Peyer's patch (tissue), 4 donors: ENCODE measurements around the gene OR9Q1. TPM values are rescaled to one million over a fixed set of nuclear protein-coding genes. Genes with fewer than 3 reads are reported as not detected.
A peak's percentile ranks its signal among the peaks of the same experiment; 100 is the strongest.

ENCODE experiments used
- DNase-seq, 3 donors: peaks; one replicate each; pipeline ENCODE4 v3.0.0-alpha.2; 2017 to 2019
- H3K27ac ChIP-seq, 4 donors: fragments of 200-600 bp; sonication (generic); one replicate each; pipeline ENCODE4 v1.5.1; 2016 to 2019
- H3K27me3 ChIP-seq, 2 donors: fragments of 200-600 bp; sonication (generic); one replicate each; pipeline ENCODE4 v1.5.1; 2019
- H3K36me3 ChIP-seq, 3 donors: fragments of 200-600 bp; sonication (generic); one replicate each; pipeline ENCODE4 v1.5.1; 2016 to 2019
- H3K4me1 ChIP-seq, 4 donors: fragments of 200-600 bp; sonication (generic); one replicate each; pipeline ENCODE4 v1.5.1; 2016 to 2019
- H3K4me3 ChIP-seq, 4 donors: fragments of 200-600 bp; sonication (generic); 1 replicate in 3 of 4; 2 replicates in 1 of 4; pipeline ENCODE4 v1.5.1; 2016 to 2019; ENCODE audit warnings: mild to moderate bottlenecking in 1 of 4
- H3K9me3 ChIP-seq, 4 donors: fragments of 200-600 bp; sonication (generic); one replicate each; pipeline ENCODE4 v1.5.1; 2016 to 2019; ENCODE audit warnings: mild to moderate bottlenecking in 1 of 4
- POLR2A ChIP-seq, 2 donors: fragments of 450-650 bp; IDR thresholded peaks; one replicate each; pipeline ENCODE4 v1.5.1; 2017; ENCODE audit warnings: antibody characterized with exemption in 2 of 2, mild to moderate bottlenecking in 2 of 2, moderate library complexity in 2 of 2
- total RNA-seq, 4 donors: library from RNA; depleted of rRNA; stranded (reverse); fragments of >200 nt; gene quantifications; one replicate each; pipeline ENCODE4 v1.1.0, GENCODE V29; 2016
- TF ChIP-seq, protein P1 (sequence below), 6 experiments: fragments of 450-650 bp in 4 of 6; fragments of 200-600 bp in 2 of 6; sonication (generic) in 1 of 6; IDR thresholded peaks; one replicate each; pipeline ENCODE4 v1.5.1; 2017 to 2019; ENCODE audit warnings: antibody characterized with exemption in 6 of 6, mild to moderate bottlenecking in 3 of 6, moderate library complexity in 1 of 6

Gene OR9Q1
- total RNA-seq, 4 donors from 2014 or later: not detected

DNA sequence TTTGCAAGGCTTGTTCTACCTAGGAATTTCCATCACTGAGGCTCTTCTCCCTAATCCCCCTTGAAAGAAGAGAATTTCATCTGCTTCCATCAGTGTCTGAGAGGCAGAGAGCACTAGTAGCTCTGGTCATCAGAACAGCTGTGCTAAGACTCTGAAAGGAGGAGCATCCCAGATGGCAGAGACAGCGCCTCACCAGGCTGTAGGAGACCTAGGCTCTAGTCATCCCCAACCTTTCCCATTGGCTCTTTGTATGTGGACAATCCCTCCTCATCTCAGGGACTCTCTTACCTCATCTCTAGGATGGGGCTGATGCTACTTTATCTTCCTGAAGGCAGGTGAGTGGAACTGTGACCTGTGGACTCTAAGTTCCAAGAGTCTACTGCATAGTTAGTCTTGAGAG lies 110.5 kb downstream of the OR9Q1 start:
- no peak for DNase-seq

DNA sequence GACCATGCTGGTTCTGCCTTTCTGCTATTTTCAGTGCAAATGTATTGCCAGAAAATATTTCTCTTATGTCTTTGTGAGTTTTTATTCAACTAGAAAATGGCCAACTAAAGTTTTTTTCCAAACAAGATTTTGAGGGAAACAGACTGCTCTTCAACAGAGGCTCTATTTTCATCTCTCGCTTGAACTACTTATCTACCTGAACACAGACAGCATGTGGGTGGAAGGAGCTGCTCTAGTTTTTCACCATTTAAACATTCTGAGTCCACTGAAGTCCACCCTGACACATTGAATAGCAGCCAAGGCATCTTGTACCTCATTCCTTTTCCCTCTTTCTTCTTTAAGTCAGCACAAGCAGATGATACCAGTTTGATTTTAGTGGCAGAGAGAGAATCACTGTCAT lies 111.5 kb downstream of the OR9Q1 start:
- Histone ChIP-seq H3K4me1 (no peaks in the 10 kb centered on the region), H3K36me3 (no peaks in the 10 kb centered on the region), H3K9me3 (no peaks in the 10 kb centered on the region), H3K27me3 (no peaks in the 10 kb centered on the region), H3K27ac (no peak overlapping the region), H3K4me3 (no peak overlapping the region)
- TF ChIP-seq POLR2A (IDR thresholded peaks at IDR 0.05): no peak
- TF ChIP-seq, protein P1, sequence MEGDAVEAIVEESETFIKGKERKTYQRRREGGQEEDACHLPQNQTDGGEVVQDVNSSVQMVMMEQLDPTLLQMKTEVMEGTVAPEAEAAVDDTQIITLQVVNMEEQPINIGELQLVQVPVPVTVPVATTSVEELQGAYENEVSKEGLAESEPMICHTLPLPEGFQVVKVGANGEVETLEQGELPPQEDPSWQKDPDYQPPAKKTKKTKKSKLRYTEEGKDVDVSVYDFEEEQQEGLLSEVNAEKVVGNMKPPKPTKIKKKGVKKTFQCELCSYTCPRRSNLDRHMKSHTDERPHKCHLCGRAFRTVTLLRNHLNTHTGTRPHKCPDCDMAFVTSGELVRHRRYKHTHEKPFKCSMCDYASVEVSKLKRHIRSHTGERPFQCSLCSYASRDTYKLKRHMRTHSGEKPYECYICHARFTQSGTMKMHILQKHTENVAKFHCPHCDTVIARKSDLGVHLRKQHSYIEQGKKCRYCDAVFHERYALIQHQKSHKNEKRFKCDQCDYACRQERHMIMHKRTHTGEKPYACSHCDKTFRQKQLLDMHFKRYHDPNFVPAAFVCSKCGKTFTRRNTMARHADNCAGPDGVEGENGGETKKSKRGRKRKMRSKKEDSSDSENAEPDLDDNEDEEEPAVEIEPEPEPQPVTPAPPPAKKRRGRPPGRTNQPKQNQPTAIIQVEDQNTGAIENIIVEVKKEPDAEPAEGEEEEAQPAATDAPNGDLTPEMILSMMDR (IDR thresholded peaks at IDR 0.05): no peak
- DNase-seq: no peak

More for the DNA sequence above, 110.5 kb downstream of the OR9Q1 start:
- Histone ChIP-seq H3K36me3 (no peaks in the 10 kb centered on the region), H3K27me3 (no peaks in the 10 kb centered on the region), H3K27ac (peak overlapping the region in 1 of 4 donors; percentile 55), H3K4me1 (no peaks in the 10 kb centered on the region), H3K9me3 (no peaks in the 10 kb centered on the region), H3K4me3 (no peak overlapping the region)
- TF ChIP-seq, protein P1 (IDR thresholded peaks at IDR 0.05): no peak
- no peak for TF ChIP-seq POLR2A (IDR thresholded peaks at IDR 0.05)

DNA sequence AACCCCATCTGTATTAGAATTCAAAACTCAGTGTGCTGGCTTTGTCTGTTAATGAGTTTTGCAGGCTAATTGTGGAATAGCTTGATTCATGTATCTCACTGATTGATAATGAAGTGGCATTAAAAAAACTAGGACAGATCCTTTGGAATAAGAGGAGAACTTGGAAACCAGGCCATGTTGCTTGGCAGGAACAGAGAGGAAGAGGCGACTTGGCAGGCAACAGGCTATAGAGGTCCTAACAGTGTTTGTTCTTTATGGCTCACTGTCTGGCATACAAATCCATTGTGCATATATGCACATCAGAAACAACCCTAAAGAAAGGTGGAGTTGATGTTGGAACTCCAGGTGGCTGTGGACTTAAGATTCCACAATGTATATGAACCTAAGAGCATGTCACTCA lies 119.1 kb downstream of the OR9Q1 start:
- Histone ChIP-seq H3K27ac (no peak overlapping the region), H3K4me1 (no peaks in the 10 kb centered on the region), H3K4me3 (no peak overlapping the region), H3K27me3 (no peaks in the 10 kb centered on the region), H3K36me3 (no peaks in the 10 kb centered on the region), H3K9me3 (no peaks in the 10 kb centered on the region)
- TF ChIP-seq, protein P1 (IDR thresholded peaks at IDR 0.05): no peak
- no peak for TF ChIP-seq POLR2A (IDR thresholded peaks at IDR 0.05)
- no peak for DNase-seq

DNA sequence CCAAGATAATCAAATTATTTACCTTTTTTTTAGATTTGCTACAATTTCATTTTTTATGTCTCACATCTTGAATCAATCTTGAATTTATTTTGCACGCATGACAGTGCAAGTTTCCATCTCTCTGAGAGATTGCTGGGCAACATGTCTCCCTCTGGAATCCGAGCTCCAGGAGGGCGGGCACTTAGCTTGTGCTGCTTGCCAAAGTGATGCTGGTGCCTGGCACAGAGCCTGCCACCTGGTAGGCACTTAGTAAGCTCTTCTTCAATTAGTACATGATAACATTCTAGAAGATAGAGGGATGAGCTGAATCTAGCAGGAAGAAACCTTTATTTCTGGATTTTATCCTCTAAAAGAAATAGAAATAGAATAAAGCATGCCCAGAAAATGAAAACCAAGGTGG lies 129.1 kb downstream of the OR9Q1 start:
- no peak overlapping the region for H3K27ac ChIP-seq
- H3K27me3 ChIP-seq: no peaks in the 10 kb centered on the region
- no peak overlapping the region for H3K4me3 ChIP-seq
- H3K36me3 ChIP-seq: no peaks in the 10 kb centered on the region
- no peak for DNase-seq
- no peak for TF ChIP-seq POLR2A (IDR thresholded peaks at IDR 0.05)
- TF ChIP-seq, protein P1 (IDR thresholded peaks at IDR 0.05): no peak
- H3K9me3 ChIP-seq: no peaks in the 10 kb centered on the region
- no peaks in the 10 kb centered on the region for H3K4me1 ChIP-seq

DNA sequence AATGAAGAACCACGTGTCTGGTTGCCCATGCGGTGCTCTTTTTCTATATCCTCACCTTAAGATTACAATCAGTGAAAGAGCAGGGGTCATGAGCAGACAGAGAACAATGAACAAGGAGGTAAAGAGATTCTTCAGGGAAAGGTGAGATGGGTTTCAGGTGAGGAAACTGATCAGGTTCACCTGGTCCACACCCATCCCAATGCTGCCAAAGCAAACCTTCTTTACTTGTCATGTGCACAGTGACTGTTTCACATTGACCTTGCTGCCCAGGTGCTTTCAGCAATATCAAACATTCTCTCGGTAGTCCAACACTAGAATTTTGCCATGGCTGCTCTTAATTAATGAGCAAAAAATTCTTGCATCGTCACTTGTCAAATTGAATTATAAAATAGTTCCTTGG lies 140.7 kb downstream of the OR9Q1 start:
- Histone ChIP-seq H3K4me1 (peaks cover 0 to 26% (median 0%) of the 10 kb centered on the region in 4 donors), H3K4me3 (no peak overlapping the region), H3K9me3 (no peaks in the 10 kb centered on the region), H3K27me3 (no peaks in the 10 kb centered on the region), H3K36me3 (no peaks in the 10 kb centered on the region), H3K27ac (peak overlapping the region in 2 of 4 donors; percentile 1 to 21)
- TF ChIP-seq, protein P1 (IDR thresholded peaks at IDR 0.05): no peak
- no peak for TF ChIP-seq POLR2A (IDR thresholded peaks at IDR 0.05)
- DNase-seq: no peak

DNA sequence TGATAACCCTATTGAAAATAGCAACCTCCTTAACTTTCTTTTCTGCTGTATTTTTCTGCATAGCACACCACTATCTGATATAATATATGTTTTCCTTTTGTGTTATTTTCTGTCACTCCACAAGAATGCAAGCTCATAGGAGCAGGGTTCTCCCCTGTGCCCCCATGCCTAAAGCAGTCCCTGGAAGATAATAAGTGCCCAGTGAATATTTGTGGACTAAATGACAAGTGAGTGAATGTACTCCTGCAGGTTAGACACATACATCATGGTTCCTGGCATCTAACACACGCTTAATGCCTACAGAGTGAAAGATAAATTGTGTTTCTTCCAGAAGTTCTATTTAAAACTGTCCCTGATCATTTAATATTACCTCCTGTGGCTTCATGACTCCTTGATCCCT lies 141.3 kb downstream of the OR9Q1 start:
- H3K36me3 ChIP-seq: no peaks in the 10 kb centered on the region
- H3K4me1 ChIP-seq: peaks cover 0 to 26% (median 0%) of the 10 kb centered on the region in 4 donors
- no peaks in the 10 kb centered on the region for H3K27me3 ChIP-seq
- DNase-seq: no peak
- H3K4me3 ChIP-seq: no peak overlapping the region
- TF ChIP-seq POLR2A (IDR thresholded peaks at IDR 0.05): no peak
- TF ChIP-seq, protein P1 (IDR thresholded peaks at IDR 0.05): no peak
- no peaks in the 10 kb centered on the region for H3K9me3 ChIP-seq
- H3K27ac ChIP-seq: peak overlapping the region in 2 of 4 donors; percentile 25 to 58
